Lower lobe of right lung (tissue), 2 donors: ENCODE measurements around the gene GTPBP1. TPM values are rescaled to one million over a fixed set of nuclear protein-coding genes. Genes with fewer than 3 reads are reported as not detected.
A peak's percentile ranks its signal among the peaks of the same experiment; 100 is the strongest.

Source experiments
- ATAC-seq, 2 donors: fragments of 200-7000 bp; cut with Tn5 transposase; one replicate each; pipeline ENCODE4 v1.9.1; 2020 to 2022; ENCODE audit warnings: mild to moderate bottlenecking in 2 of 2, moderate library complexity in 2 of 2
- DNase-seq: peaks from one replicate; pipeline ENCODE4 v3.0.0-alpha.2; 2020
- H3K27ac ChIP-seq: fragments of 200-600 bp; one replicate; pipeline ENCODE4 v1.8.0; 2022
- H3K27me3 ChIP-seq: fragments of 200-600 bp; one replicate; pipeline ENCODE4 v1.8.0; 2022; ENCODE audit warnings: low read depth
- H3K36me3 ChIP-seq: fragments of 200-600 bp; one replicate; pipeline ENCODE4 v1.8.0; 2022; ENCODE audit warnings: mild to moderate bottlenecking
- H3K4me1 ChIP-seq: fragments of 200-600 bp; one replicate; pipeline ENCODE4 v1.8.0; 2022
- H3K4me3 ChIP-seq: fragments of 200-600 bp; one replicate; pipeline ENCODE4 v1.8.0; 2022; ENCODE audit warnings: mild to moderate bottlenecking
- H3K9me3 ChIP-seq: fragments of 200-600 bp; one replicate; pipeline ENCODE4 v1.8.0; 2022
- CTCF ChIP-seq: fragments of 200-600 bp; IDR thresholded peaks from one replicate; pipeline ENCODE4 v1.8.0; 2022; ENCODE audit warnings: antibody characterized with exemption, mild to moderate bottlenecking
- intact Hi-C: fragments of 100-400 bp; cut with DNase I; formaldehyde crosslinking; loops from one replicate; pipeline ENCODE4 v1.11.0; 2022
- total RNA-seq: library from RNA; stranded (reverse); fragmentation: NEBNext Ultra II Directional; extraction: Animal tissue kit (Norgen Biotek cat#: 25700); gene quantifications from one replicate; pipeline ENCODE4 v1.2.1, GENCODE V29; 2021
- donor health status: DM: no; HTN: yes; CAD: no; lungs with severe emphysema.

Gene GTPBP1
- total RNA-seq, 1 donor from 2014 or later = 66.7 TPM

GRCh38 chr22:38699143-38699542 is 6.6 kb upstream of the GTPBP1 start:
- peaks cover 67% of the 10 kb centered on the region for H3K4me1 ChIP-seq
- DNase-seq = no peak
- ATAC-seq = no peak
- peak overlapping the region; percentile 98 for H3K27ac ChIP-seq
- no peaks in the 10 kb centered on the region for H3K27me3 ChIP-seq
- peak overlapping the region; percentile 79 for H3K4me3 ChIP-seq
- peaks cover 4% of the 10 kb centered on the region for H3K36me3 ChIP-seq
- intact Hi-C loops = no loop called here
- H3K9me3 ChIP-seq = no peaks in the 10 kb centered on the region
- TF ChIP-seq CTCF = no peak

- ATAC-seq (no peak), DNase-seq (no peak)
- H3K4me1 ChIP-seq = peaks cover 65% of the 10 kb centered on the region
- intact Hi-C loops = no loop called here
- TF ChIP-seq CTCF = no peak
- H3K27ac ChIP-seq = peak overlapping the region; percentile 98
- no peaks in the 10 kb centered on the region for H3K9me3 ChIP-seq
- no peaks in the 10 kb centered on the region for H3K36me3 ChIP-seq
- H3K27me3 ChIP-seq = no peaks in the 10 kb centered on the region
- peak overlapping the region; percentile 79 for H3K4me3 ChIP-seq
Observed at GRCh38 chr22:38699784-38700183, 6.0 kb upstream of the GTPBP1 start.

- H3K4me1 ChIP-seq = peaks cover 63% of the 10 kb centered on the region
- DNase-seq = peak; percentile 86
- intact Hi-C loops = no loop called here
- TF ChIP-seq CTCF = no peak
- H3K36me3 ChIP-seq = no peaks in the 10 kb centered on the region
- no peaks in the 10 kb centered on the region for H3K9me3 ChIP-seq
- peak overlapping the region; percentile 79 for H3K4me3 ChIP-seq
- peak; percentile 64 to 66 for ATAC-seq
- H3K27ac ChIP-seq = peak overlapping the region; percentile 98
- no peaks in the 10 kb centered on the region for H3K27me3 ChIP-seq
Observed at GRCh38 chr22:38700270-38700788, 5.4 kb upstream of the GTPBP1 start.

GRCh38 chr22:38700789-38701628 is 4.7 kb upstream of the GTPBP1 start, which contains the start of gene JOSD1:
TSS of gene JOSD1 (minus strand) at chr22:38700943. CDS start at chr22:38699987, 956 bp downstream.
- TF ChIP-seq CTCF = no peak
- intact Hi-C loops = no loop called here
- Histone ChIP-seq H3K27ac (peak within 1 kb of the TSS; percentile 98), H3K9me3 (no peaks in the 10 kb centered on the region), H3K4me1 (peaks cover 56% of the 10 kb centered on the region), H3K36me3 (no peaks in the 10 kb centered on the region), H3K4me3 (peak within 1 kb of the TSS; percentile 79), H3K27me3 (no peaks in the 10 kb centered on the region)
- peak; percentile 78 to 84 for ATAC-seq
- peak; percentile 96 for DNase-seq

- peaks cover 48% of the 10 kb centered on the region for H3K4me1 ChIP-seq
- no peaks in the 10 kb centered on the region for H3K27me3 ChIP-seq
- H3K9me3 ChIP-seq = no peaks in the 10 kb centered on the region
- no peak for TF ChIP-seq CTCF
- peaks cover 11% of the 10 kb centered on the region for H3K36me3 ChIP-seq
- intact Hi-C loops = no loop called here
- DNase-seq (no peak), ATAC-seq (no peak)
- H3K27ac ChIP-seq = peak overlapping the region; percentile 64
- peak overlapping the region; percentile 36 for H3K4me3 ChIP-seq
Observed at GRCh38 chr22:38704654-38705234, 1.0 kb upstream of the GTPBP1 start.
